H1 (cell line): ENCODE measurements around the gene UBASH3B. TPM values are rescaled to one million over a fixed set of nuclear protein-coding genes. Genes with fewer than 3 reads are reported as not detected.

Experiments used
- CTCF ChIA-PET: fragments of 300-600 bp; sonication (Branson Sonifier 250); formaldehyde crosslinking; loops from one replicate; lab custom pipeline; 2021; ENCODE audit not compliant: partially characterized antibody; lab: Charles Lee
- POLR2A ChIA-PET: fragments of 300-600 bp; sonication (Branson Sonifier 250); formaldehyde crosslinking; loops from one replicate; lab custom pipeline; 2021; ENCODE audit warnings: inconsistent platforms; ENCODE audit not compliant: partially characterized antibody; lab: Charles Lee
- DNase-seq, 2 experiments: peaks; one replicate each; pipeline versions ENCODE4 v3.0.0 to v3.0.0-alpha.2; 2010 to 2022; ENCODE audit warnings: low spot score in 2 of 2, low read depth in 1 of 2, mixed read lengths in 1 of 2
- FAIRE-seq: peaks from 2 replicates; lab custom pipeline; 2011; peaks lifted over from hg19 to GRCh38; lab: Jason Lieb, UNC
- H2AFZ ChIP-seq: 2 replicates; pipeline ENCODE4 v1.8.1; 2012; ENCODE audit warnings: low read length, inconsistent platforms
- H2AK5ac ChIP-seq: 2 replicates; pipeline ENCODE4 v1.6.1; 2013; ENCODE audit warnings: low read depth, low read length
- H2BK120ac ChIP-seq: replicated peaks from 2 replicates; pipeline ENCODE3; 2013; ENCODE audit warnings: low read depth, low read length, inconsistent platforms
- H2BK12ac ChIP-seq: 2 replicates; pipeline ENCODE4 v1.6.1; 2013; ENCODE audit warnings: low read depth, low read length
- H2BK15ac ChIP-seq: 2 replicates; pipeline ENCODE4 v1.6.1; 2013; ENCODE audit warnings: low read length
- H2BK20ac ChIP-seq: 2 replicates; pipeline ENCODE4 v1.6.1; 2013; ENCODE audit warnings: low read length
- H2BK5ac ChIP-seq: 2 replicates; pipeline ENCODE4 v1.6.1; 2013; ENCODE audit warnings: low read depth, low read length
- H3K14ac ChIP-seq: 2 replicates; pipeline ENCODE4 v1.6.1; 2013; ENCODE audit warnings: inconsistent platforms; ENCODE audit not compliant: insufficient read length
- H3K18ac ChIP-seq: 2 replicates; pipeline ENCODE4 v1.6.1; 2013; ENCODE audit warnings: low read length; ENCODE audit errors: extremely low read depth
- H3K23ac ChIP-seq: 2 replicates; pipeline ENCODE4 v1.6.1; 2013; ENCODE audit warnings: inconsistent platforms; ENCODE audit not compliant: insufficient read length
- H3K23me2 ChIP-seq: 2 replicates; pipeline ENCODE4 v1.6.1; 2013; ENCODE audit warnings: low read depth, low read length
- H3K27ac ChIP-seq: 2 replicates; pipeline ENCODE4 v1.6.1; 2011; ENCODE audit warnings: low read depth, low read length, inconsistent platforms
- H3K27me3 ChIP-seq, 4 experiments: replicated peaks in 1 of 4; 1 replicate in 1 of 4; 2 replicates in 3 of 4; pipeline versions ENCODE4 v1.6.1 to v1.8.1; 2011 to 2013; ENCODE audit warnings: low read length in 3 of 4, mild to moderate bottlenecking in 3 of 4, inconsistent platforms in 2 of 4, mixed read lengths in 2 of 4, moderate library complexity in 1 of 4; ENCODE audit not compliant: control insufficient read depth in 3 of 4, insufficient read depth in 3 of 4; ENCODE audit errors: extremely low read depth in 1 of 4
- H3K36me3 ChIP-seq, 4 experiments: 2 replicates each; pipeline versions ENCODE4 v1.6.1 to v1.8.1; 2011 to 2013; ENCODE audit warnings: mild to moderate bottlenecking in 4 of 4, low read length in 3 of 4, moderate library complexity in 2 of 4, control low read depth in 1 of 4, inconsistent platforms in 1 of 4; ENCODE audit not compliant: insufficient read depth in 4 of 4, control insufficient read depth in 2 of 4
- H3K4ac ChIP-seq: replicated peaks from 2 replicates; pipeline ENCODE3; 2013; ENCODE audit warnings: low read length, low read depth, mixed read lengths, inconsistent platforms; ENCODE audit not compliant: insufficient read length
- H3K4me1 ChIP-seq, 4 experiments: replicated peaks in 1 of 4; 1 replicate in 1 of 4; 2 replicates in 3 of 4; pipeline versions ENCODE4 v1.6.1 to v1.8.1; 2011 to 2013; ENCODE audit warnings: low read length in 3 of 4, inconsistent platforms in 2 of 4, mixed read lengths in 1 of 4; ENCODE audit not compliant: insufficient read depth in 4 of 4, control insufficient read depth in 3 of 4
- H3K4me2 ChIP-seq, 2 experiments: 2 replicates each; pipeline versions ENCODE4 v1.6.1 to v1.8.1; 2011 to 2013; ENCODE audit warnings: low read depth in 2 of 2, low read length in 2 of 2, control low read depth in 1 of 2, inconsistent platforms in 1 of 2, mild to moderate bottlenecking in 1 of 2; ENCODE audit not compliant: insufficient read depth in 1 of 2
- H3K4me3 ChIP-seq, 4 experiments: fragments of 200-600, 300-600 bp in 1 of 4; sonication (generic), shearing (Covaris generic), sonication (Bioruptor Twin) in 1 of 4; 2 replicates each; pipeline versions ENCODE4 v1.5.1 to v1.8.1; 2011 to 2016; ENCODE audit warnings: low read length in 4 of 4, low read depth in 3 of 4, control low read depth in 2 of 4, inconsistent platforms in 2 of 4, mild to moderate bottlenecking in 2 of 4, mixed read lengths in 1 of 4, moderate library complexity in 1 of 4; ENCODE audit not compliant: insufficient read depth in 2 of 4; ENCODE audit errors: extremely low read depth in 1 of 4
- H3K56ac ChIP-seq: replicated peaks from 2 replicates; pipeline ENCODE3; 2013; ENCODE audit warnings: low read depth, mild to moderate bottlenecking, mixed read lengths, low read length, inconsistent platforms; ENCODE audit not compliant: insufficient read length
- H3K79me1 ChIP-seq: 2 replicates; pipeline ENCODE4 v1.6.1; 2013; ENCODE audit warnings: low read depth, low read length, control low read depth
- H3K79me2 ChIP-seq, 2 experiments: 2 replicates each; pipeline versions ENCODE4 v1.6.1 to v1.8.1; 2012 to 2013; ENCODE audit warnings: low read length in 2 of 2, mild to moderate bottlenecking in 2 of 2, inconsistent platforms in 1 of 2; ENCODE audit not compliant: insufficient read depth in 2 of 2, control insufficient read depth in 1 of 2
- H3K9ac ChIP-seq, 4 experiments: replicated peaks in 1 of 4; 1 replicate in 1 of 4; 2 replicates in 3 of 4; pipeline versions ENCODE4 v1.6.1 to v1.8.1; 2011 to 2013; ENCODE audit warnings: low read depth in 3 of 4, low read length in 3 of 4, control low read depth in 2 of 4, mild to moderate bottlenecking in 2 of 4, moderate library complexity in 2 of 4, inconsistent platforms in 1 of 4; ENCODE audit errors: extremely low read depth in 1 of 4
- H3K9me3 ChIP-seq, 2 experiments: 2 replicates each; pipeline versions ENCODE4 v1.6.1 to v1.8.1; 2012 to 2013; ENCODE audit warnings: mild to moderate bottlenecking in 2 of 2, moderate library complexity in 2 of 2, control low read depth in 1 of 2, inconsistent platforms in 1 of 2, low read depth in 1 of 2, low read length in 1 of 2, mixed read lengths in 1 of 2; ENCODE audit not compliant: insufficient read depth in 2 of 2
- H4K20me1 ChIP-seq, 2 experiments: replicated peaks in 1 of 2; 2 replicates each; pipeline versions ENCODE3 to v1.8.1; 2011 to 2013; ENCODE audit warnings: inconsistent platforms in 2 of 2, low read length in 2 of 2, mild to moderate bottlenecking in 1 of 2; ENCODE audit not compliant: insufficient read depth in 2 of 2, control insufficient read depth in 1 of 2
- H4K5ac ChIP-seq: 2 replicates; pipeline ENCODE4 v1.6.1; 2013; ENCODE audit warnings: low read length, low read depth, mixed read lengths, inconsistent platforms; ENCODE audit not compliant: insufficient read length
- H4K8ac ChIP-seq: 2 replicates; pipeline ENCODE4 v1.8.0; 2013; ENCODE audit warnings: mild to moderate bottlenecking, moderate library complexity, low read length, inconsistent platforms; ENCODE audit not compliant: insufficient read depth; ENCODE audit errors: extremely low read depth
- H4K91ac ChIP-seq: replicated peaks from 2 replicates; pipeline ENCODE3; 2013; ENCODE audit warnings: low read length, mixed read lengths, inconsistent platforms; ENCODE audit not compliant: insufficient read length
- CBX8 ChIP-seq: fragments of 300-800, 300-1000 bp; sonication (generic); IDR thresholded peaks from 2 replicates; pipeline ENCODE4 v1.7.1; 2016; ENCODE audit warnings: low read depth, low read length, borderline replicate concordance
- SIN3A ChIP-seq, 2 experiments: IDR thresholded peaks in 1 of 2; conservative IDR thresholded peaks in 1 of 2; 2 replicates each; pipeline ENCODE4 v1.6.1; 2011 to 2012; ENCODE audit warnings: low read length in 2 of 2, improper control_type of control experiment in 1 of 2, low read depth in 1 of 2, mild to moderate bottlenecking in 1 of 2
- WGBS, 2 experiments: shearing (Covaris generic) in 1 of 2; methylation state at CpG; one replicate each; pipeline versions ENCODE4 v1.1.6 to v1.1.7; 2013 to 2015; ENCODE audit warnings: low lambda C conversion rate in 2 of 2, mixed read lengths in 2 of 2, inconsistent platforms in 1 of 2, low coverage in 1 of 2, missing lambda C conversion rate in 1 of 2; ENCODE audit not compliant: insufficient replicate concordance in 2 of 2, insufficient coverage in 1 of 2, insufficient read length in 1 of 2; ENCODE audit errors: extremely low coverage in 1 of 2, missing lambda C conversion rate in 1 of 2; 5-methylcytosine and 5-hydroxymethylcytosine counted together
- polyA plus RNA-seq, 7 experiments: library from polyadenylated mRNA; depleted of rRNA in 3 of 7; stranded (reverse) in 5 of 7; unstranded in 2 of 7; fragments of >200 nt in 5 of 7; fragments of 200-250 nt in 2 of 7; gene quantifications; 1 replicate in 5 of 7; 2 replicates in 1 of 7; 4 replicates in 1 of 7; pipeline versions ENCODE4 v1.2.1 to v1.2.3, GENCODE V29; 2011 to 2013; ENCODE audit warnings: missing spikeins in 2 of 7, mixed read lengths in 2 of 7
- total RNA-seq: library from RNA; stranded (reverse); fragmentation: NEBNext Ultra II Directional; extraction: Animal tissue kit (Norgen Biotek cat#: 25700); gene quantifications from 2 replicates; pipeline ENCODE4 v1.2.1, GENCODE V29; 2021

The UBASH3B gene
- total and polyA plus RNA-seq, 2 of the 8 experiments (the other 6 are each of a cell fraction or from before 2014, with no cell fraction given), result 7.5 to 9.5 TPM

- Histone ChIP-seq H3K14ac (no peak overlapping the region), H3K9me3 (no peaks in the 10 kb centered on the region), H2BK12ac (no peak overlapping the region), H2BK5ac (no peak overlapping the region), H3K23ac (no peak overlapping the region), H3K36me3 (peaks cover 0 to 4% (median 0%) of the 10 kb centered on the region in 4 experiments; a peak in 1 of 8 replicates), H3K27me3 (no peaks in the 10 kb centered on the region), H2AFZ (no peak overlapping the region), H3K27ac (no peak overlapping the region), H3K4me1 (no peaks in the 10 kb centered on the region), H2BK20ac (no peak overlapping the region), H3K4me2 (no peak overlapping the region), H4K5ac (no peak overlapping the region), H2AK5ac (no peak overlapping the region), H4K8ac (no peak overlapping the region), H3K4me3 (no peak overlapping the region), H3K79me1 (no peaks in the 10 kb centered on the region), H3K56ac (no peak overlapping the region), H3K4ac (no peak overlapping the region), H4K20me1 (no peaks in the 10 kb centered on the region), H3K23me2 (no peaks in the 10 kb centered on the region), H2BK120ac (no peak overlapping the region), H4K91ac (no peak overlapping the region), H3K9ac (no peak overlapping the region), H2BK15ac (no peak overlapping the region), H3K18ac (no peak overlapping the region), H3K79me2 (no peaks in the 10 kb centered on the region)
- POLR2A ChIA-PET, result no interaction called here
- FAIRE-seq, result no peak
- 95% methylated on average over 1 of the region's 1 CpG; no CpG with 5 or more reads in 1 of the 2 experiments for WGBS, 2 experiments
- DNase-seq, result no peak
- CTCF ChIA-PET, result interaction anchor here (0.7 to 24.9 kb wide), 19 partner anchors 8 to 241 kb away, joined by 3 to 356 read pairs (median 15); partner anchors contain the start of gene CRTAM
- no peak for TF ChIP-seq CBX8
- no peak for TF ChIP-seq SIN3A (conservative IDR thresholded peaks at IDR 0.05 in 1 of 2, IDR thresholded peaks at IDR 0.05 in 1 of 2; ENCODE audit: low read depth in 1 of 2, low read length in 2 of 2)
Measured at GRCh38 chr11:122797651-122798050, 142.1 kb downstream of the UBASH3B start.
